HL-60/S4 treated with phorbol 12-myristate 13-acetate at 8.2 ng/mL for 4 days and 3 days (cell line): ENCODE measurements around the gene CLDN19.
"Not testable (repeated sequence)": the region's sequence is repeated elsewhere in the genome, so short reads cannot be mapped to it uniquely, and the experiment has no call there.

ENCODE experiments used
- in situ Hi-C: fragments of 300-500 bp; cut with MboI; formaldehyde crosslinking; loops from 2 replicates; pipeline ENCODE4 v1.15.0; 2022; ENCODE audit warnings: low sequenced_read_pairs

Gene CLDN19

DNA sequence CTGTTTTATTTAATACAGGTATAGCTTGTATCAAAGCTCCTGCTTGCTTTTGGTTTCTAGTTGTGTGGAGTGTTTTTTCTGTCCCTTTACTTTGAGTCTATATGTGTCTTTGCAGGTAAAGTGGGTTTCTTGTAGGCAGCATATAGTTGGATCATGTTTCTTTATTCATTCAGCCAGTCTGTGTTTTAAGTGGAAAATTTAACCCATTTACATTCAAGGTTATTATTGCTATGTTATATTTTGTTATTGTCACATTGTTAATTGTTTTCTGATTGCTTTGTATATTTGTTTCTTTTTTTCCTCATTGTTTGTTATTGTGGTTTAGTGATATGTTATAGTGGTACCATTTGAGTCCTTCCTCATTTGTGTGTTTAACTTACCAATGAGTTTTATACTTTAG, 26.7 kb downstream of the CLDN19 start:
- in situ Hi-C loops: no loop called here

DNA sequence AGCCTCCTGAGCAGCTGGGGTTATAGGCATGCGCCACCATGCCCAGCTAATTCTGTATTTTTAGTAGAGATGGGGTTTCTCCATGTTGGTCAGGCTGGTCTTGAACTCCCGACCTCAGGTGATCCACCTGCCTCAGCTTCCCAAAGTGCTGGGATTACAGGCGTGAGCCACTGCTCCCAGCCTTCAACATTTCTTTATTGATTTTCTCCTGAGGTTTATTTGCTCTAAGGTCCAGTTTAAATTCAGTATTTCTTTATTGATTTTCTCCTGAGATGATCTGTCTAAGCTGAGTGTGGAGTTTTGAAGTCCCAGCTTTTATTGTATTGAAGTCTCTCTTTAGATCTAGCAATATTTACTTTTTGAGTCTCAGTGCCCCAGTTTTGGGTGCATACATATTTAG, 27.2 kb downstream of the CLDN19 start:
- in situ Hi-C loops: not testable (repeated sequence)

DNA sequence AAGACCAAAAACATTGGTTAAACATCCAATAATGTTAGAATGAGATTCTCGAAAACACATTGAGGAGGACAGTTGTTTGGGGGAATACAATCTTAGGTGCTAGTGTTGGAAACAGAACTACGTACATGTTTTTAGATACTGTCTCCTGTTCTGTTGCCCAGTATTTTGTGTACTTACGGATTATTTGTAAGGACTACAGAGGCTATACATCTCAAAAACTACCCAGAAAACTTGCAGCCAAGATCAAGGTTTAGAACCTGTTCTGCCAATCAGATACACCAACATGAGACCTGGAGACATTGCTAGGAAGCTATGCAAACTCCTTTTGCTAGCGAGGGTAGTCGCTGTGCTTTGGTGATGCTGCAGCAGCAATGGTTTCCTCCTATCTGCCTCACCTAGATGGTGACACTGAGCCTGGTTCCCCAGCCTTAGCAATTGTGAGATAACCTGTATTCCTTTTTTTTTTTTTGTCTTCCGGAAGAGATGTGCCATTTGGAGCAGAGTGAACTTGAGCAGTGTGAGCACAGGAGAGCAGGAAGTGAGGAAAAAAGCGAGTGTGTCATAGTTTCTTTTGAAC, 36.1 kb downstream of the CLDN19 start:
- in situ Hi-C loops: no loop called here

DNA sequence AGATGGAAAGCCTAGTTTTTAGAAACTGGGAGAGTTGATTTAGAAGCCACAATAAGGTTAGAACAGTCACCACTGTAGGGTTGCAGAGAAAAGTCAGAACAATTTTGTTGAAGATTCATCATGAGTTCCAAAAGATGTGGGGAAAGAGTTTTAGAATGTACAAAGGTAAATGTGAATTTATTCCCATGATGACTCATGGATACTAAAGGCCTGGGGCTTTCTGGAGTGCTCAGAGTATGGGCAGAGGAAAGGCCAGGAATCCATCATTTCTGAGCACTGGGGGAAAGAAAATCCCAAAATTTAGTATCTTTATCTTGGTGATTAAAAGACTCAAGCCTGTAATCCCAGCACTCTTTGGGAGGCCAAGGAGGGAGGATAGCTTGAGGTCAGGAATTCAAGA, 40.0 kb downstream of the CLDN19 start:
- in situ Hi-C loops: no loop called here

GRCh38 chr1:42698081-42698813, 41.8 kb downstream of the CLDN19 start:
- in situ Hi-C loops: no loop called here

- in situ Hi-C loops: no loop called here
These were observed 47.1 kb downstream of the CLDN19 start for GRCh38 chr1:42692911-42693310.

GRCh38 chr1:42692461-42692860, 47.6 kb downstream of the CLDN19 start:
- in situ Hi-C loops: no loop called here

GRCh38 chr1:42691157-42691498, 48.9 kb downstream of the CLDN19 start:
- in situ Hi-C loops: no loop called here

GRCh38 chr1:42690477-42691156, 49.4 kb downstream of the CLDN19 start:
- in situ Hi-C loops: no loop called here

- in situ Hi-C loops: no loop called here
These were observed 50.1 kb downstream of the CLDN19 start for GRCh38 chr1:42689912-42690311.

- in situ Hi-C loops: no loop called here
These were observed 53.6 kb downstream of the CLDN19 start for GRCh38 chr1:42686418-42686817.

GRCh38 chr1:42684139-42684538, 55.9 kb downstream of the CLDN19 start:
- in situ Hi-C loops: no loop called here
